Right ventricle myocardium inferior (tissue), 1 donor: ENCODE results near the gene ZNRF3. TPM values are rescaled to one million over a fixed set of nuclear protein-coding genes. Genes with fewer than 3 reads are reported as not detected.

Experiments
- ATAC-seq: fragments of 200-7000 bp; cut with Tn5 transposase; one replicate; pipeline ENCODE4 v1.9.1; 2020; ENCODE audit warnings: mild to moderate bottlenecking, moderate library complexity
- DNase-seq: peaks from one replicate; pipeline ENCODE4 v3.0.0; 2021; ENCODE audit errors: missing footprints
- intact Hi-C: fragments of 100-400 bp; cut with DNase I; formaldehyde crosslinking; loops from one replicate; pipeline ENCODE4 v1.11.0; 2022
- total RNA-seq: library from RNA; stranded (reverse); fragmentation: NEBNext Ultra II Directional; extraction: Animal tissue kit (Norgen Biotek cat#: 25700); gene quantifications from one replicate; pipeline ENCODE4 v1.2.1, GENCODE V29; 2021
- donor health status: DM: no; HTN: yes; CAD: no; lungs with severe emphysema.

The ZNRF3 gene
- total RNA-seq, 1 donor from 2014 or later, result 5.4 TPM

DNA sequence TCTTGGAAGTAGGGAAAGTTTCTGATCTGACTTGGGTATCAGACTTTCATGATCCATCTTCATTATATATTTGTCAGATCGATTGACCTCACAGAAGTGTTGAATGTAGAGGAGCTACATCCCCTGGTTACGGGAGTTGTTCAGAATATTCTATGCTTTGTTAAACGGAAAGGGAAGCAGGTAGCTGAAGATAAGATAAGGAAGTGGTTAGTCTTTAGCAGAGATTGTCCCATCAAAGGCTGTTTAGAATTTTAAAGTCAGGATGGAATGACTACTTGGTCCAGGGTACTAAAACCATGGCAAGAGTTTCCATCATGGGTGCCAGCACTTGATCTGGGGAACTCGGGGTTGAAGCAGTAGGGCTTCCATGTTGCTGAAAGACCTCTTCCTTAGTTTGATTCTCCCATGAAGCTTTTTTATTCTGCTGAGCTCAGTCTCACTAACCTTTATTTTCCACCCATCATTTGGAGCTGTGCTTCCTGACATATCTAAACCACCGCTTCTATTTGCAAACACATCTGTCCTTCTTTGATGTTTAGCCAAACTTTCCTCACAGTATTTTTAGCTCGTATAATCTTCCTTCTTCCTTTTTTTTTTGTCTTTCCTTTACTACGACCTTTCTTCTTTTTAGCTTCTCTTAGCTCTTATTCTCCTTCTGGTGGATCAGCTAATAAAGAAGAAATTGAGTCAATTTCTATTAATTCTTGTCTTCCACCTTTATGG is 182.3 kb downstream of the ZNRF3 start:
- ATAC-seq (no peak), DNase-seq (no peak)
- intact Hi-C loops, result no loop called here

DNA sequence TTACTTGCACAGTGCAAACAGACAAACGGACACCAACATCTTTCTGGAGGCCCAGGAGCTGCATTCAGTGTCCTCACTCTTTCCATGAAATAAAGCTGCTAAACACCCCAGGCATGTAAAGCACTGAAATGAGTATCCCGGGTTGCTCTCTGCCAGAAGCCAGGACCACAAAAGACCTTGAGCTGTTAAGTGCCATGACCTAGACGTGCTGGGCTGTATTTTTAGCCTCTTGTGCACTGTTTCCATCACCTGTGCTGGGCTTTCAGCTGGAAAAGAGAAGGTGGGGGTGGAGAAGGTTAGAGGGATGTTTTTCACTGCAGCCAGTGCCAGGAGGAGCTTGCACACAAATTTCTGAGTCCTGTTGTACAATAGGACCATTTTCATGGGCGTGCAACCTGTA is 186.1 kb downstream of the ZNRF3 start:
- intact Hi-C loops, result no loop called here
- ATAC-seq, result no peak

DNA sequence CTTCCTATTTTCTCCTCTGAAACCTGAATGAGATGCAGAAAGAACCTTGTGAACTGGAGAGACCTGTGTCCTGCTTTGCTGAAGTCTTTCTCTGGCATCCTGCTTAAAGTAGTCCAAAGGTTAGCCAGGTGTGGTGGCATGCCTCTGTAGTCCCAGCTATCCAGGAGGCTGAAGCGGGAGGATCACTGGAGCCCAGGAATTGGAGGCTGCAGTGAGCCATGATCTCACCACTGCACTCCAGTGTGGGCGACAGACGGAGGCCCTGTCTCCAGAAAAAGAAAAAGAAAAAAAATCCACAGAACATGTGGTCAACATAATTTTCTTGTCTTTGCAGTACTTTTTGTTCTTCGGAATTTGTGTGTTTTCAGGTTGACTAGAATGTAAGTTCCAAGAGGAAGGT is 187.1 kb downstream of the ZNRF3 start:
- intact Hi-C loops, result loop anchor here (10.0 kb wide), 1 partner anchor 194 kb away; the partner anchor contains the start of genes EWSR1 and RHBDD3
- no peak for ATAC-seq
- DNase-seq, result no peak

More for the DNA sequence above, 186.1 kb downstream of the ZNRF3 start:
- DNase-seq, result no peak

DNA sequence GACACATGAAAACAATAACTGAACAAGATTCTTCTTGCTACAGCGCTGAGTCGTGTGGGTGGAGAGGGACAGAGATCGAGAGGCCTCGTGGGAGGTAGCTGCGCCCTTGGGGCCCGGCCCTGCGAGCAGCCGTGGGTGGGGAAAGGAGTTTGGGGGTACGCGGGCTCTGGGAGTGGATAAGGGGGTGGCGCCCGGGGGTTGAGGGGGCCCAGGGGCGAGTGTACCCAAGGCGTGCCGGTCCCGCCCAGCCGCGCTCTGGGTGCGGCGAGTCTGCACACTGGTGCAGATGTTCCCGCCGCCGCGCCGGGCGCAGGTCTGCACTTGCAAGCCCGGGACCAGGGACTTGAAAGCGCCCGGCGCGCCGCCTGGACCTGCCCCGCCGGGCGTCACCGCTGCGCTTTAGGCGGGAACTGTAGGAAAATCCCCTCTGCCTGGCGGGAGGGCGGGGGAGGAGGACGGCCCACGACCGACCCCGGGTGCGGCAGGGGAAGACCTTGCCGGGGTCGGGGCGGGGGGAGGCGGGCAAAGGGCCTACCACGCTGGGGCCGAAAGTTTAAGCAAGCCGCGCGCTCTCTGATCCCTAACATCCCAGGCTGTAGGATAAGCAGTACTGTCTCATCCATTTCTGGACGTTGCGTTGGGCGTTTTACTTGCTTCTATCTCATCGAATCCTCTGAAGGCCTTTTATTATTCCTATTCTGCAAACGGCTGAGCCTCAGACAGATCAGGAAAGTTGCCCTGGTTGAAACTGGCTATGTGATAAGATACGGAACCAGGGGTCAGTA is 188.1 kb downstream of the ZNRF3 start:
- intact Hi-C loops, result loop anchor here (10.0 kb wide), 1 partner anchor 193 kb away; the partner anchor contains the start of genes EWSR1 and RHBDD3
- DNase-seq, result peak; percentile 76
- ATAC-seq, result peak; percentile 18

DNA sequence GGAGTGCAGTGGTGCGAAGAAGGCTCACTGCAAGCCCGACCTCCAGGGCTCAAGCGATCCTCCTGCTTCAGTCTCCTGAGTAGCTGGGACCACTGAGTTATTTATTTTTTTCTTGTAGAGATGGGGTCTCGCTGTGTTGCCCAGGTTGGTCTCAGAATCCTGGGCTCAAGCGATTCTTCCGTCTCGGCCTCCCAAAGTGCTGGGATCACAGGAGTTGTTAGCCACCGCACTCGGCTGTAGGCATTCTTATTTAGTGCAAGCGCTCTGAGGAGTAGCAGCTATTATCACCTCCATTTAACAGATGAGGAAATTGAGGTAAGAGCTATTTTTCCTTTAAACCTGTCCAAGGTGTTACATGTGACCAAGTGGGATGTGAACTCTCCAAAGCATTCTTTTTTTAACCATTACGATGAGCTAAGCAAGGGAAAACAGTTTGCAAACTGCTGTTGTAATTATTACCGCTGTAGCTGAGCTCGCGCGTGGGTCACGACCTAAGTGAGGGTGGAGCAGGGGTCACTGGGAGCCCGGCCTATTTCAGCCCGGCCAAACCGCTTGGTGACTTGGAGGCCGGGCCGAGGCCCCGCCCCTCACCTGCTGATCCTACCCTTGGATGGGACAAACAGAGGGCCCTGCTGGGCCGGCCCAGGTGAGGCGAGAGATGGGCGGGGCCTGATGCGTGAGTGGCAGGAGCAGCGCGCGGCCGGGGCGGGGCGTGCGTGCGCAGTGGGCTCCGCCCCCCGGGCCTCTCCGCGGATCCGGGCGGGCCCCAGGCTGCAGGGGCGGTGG is 189.0 kb downstream of the ZNRF3 start:
- intact Hi-C loops, result loop anchor here (10.0 kb wide), 1 partner anchor 192 kb away; the partner anchor contains the start of genes EWSR1 and RHBDD3
- peak; percentile 94 for ATAC-seq
- DNase-seq, result peak; percentile 94

DNA sequence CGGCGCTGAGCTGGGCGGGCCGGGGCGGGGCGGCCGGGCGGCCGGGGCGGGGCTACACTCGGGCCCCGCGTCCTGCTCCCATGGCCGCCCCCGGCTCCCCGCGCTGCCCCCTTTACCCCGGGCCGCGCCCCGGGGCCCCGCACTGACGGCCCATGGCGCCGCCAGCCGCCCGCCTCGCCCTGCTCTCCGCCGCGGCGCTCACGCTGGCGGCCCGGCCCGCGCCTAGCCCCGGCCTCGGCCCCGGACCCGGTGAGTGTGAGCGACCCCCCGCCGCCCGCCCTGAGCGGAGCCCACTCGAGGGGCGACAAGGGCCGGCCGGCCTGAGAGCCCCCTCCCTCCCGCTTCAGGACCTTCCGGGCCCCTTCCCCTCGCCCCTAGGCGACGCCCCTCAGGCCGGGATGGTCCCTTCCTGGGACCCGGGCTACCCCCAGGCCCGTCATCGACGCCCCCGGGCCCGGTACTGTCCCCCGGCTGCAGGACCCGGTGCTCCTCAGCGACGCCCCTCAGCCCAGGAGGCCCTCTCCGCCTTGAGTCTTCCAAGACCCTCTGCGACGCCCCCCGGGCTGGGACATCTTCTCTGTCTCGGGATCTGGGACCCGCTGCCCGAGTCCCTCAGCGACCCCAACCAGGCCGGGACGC is 189.7 kb downstream of the ZNRF3 start, which contains the start of gene KREMEN1:
Gene KREMEN1, plus strand, starts transcription at position 57 of the 639 bp plus-strand sequence. Its CDS starts 96 bp downstream, at position 153.
- peak; percentile 6 for ATAC-seq
- intact Hi-C loops, result loop anchor here (10.0 kb wide), 1 partner anchor 192 kb away; the partner anchor contains the start of genes EWSR1 and RHBDD3
- DNase-seq, result no peak

DNA sequence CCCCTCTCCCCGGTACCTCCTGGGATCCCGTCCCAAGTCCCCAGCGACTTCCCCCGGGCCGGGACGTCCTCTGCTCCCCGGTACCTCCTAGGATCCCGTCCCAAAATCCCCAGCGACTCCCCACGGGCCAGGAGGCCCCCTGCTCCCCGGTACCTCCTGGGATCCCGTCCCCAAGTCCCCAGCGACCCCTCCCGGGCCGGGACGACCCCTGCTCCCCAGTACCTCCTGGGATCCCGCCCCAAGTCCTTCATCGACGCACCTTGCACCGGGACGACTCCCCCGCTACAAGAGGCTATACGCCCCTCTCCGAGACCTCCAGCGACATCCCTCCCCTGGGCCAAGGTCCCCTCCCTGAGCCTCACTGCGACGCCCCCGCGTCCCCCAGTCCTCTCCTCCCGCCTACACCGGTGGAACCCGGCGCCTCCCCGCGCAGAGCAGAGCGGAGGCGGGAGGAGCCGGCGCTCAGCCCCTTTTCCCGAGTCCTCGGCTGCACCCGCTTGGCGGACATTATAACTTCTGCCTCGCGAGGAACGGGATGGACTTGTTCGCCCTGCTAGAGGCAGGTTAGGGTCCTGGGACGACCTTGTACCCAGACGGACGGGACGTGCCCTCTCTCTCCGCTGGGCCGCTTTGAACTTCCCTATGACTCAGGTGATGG is 190.4 kb downstream of the ZNRF3 start:
- intact Hi-C loops, result loop anchor here (10.0 kb wide), 1 partner anchor 191 kb away; the partner anchor contains the start of genes EWSR1 and RHBDD3
- DNase-seq, result peak; percentile 82
- peak; percentile 66 for ATAC-seq

DNA sequence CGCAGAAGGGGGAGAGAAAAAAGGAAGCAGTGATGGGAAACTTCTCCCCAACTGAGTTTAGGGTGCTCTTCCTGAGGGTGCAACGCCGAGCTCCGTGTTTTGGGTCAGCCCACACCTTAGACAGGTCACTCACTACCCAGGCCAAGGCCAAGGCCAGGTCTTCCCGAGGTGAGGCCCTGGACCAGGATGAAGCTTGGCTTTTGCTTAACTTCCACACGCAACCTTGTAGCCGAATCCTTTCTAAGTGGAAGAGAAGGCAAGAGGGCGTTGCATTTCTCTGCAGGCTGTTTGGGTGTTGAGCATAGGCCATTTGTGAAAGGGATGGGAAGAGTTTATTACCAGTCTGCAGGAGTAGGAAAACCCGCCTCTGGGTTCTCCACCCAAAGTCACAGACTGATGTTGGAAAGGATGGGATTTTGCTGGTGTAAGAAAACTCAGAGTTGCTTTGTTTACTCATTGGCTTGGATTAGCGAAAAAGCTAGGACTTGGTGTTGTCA is 191.0 kb downstream of the ZNRF3 start:
- no peak for ATAC-seq
- intact Hi-C loops, result loop anchor here (10.0 kb wide), 1 partner anchor 190 kb away; the partner anchor contains the start of genes EWSR1 and RHBDD3
- DNase-seq, result no peak

DNA sequence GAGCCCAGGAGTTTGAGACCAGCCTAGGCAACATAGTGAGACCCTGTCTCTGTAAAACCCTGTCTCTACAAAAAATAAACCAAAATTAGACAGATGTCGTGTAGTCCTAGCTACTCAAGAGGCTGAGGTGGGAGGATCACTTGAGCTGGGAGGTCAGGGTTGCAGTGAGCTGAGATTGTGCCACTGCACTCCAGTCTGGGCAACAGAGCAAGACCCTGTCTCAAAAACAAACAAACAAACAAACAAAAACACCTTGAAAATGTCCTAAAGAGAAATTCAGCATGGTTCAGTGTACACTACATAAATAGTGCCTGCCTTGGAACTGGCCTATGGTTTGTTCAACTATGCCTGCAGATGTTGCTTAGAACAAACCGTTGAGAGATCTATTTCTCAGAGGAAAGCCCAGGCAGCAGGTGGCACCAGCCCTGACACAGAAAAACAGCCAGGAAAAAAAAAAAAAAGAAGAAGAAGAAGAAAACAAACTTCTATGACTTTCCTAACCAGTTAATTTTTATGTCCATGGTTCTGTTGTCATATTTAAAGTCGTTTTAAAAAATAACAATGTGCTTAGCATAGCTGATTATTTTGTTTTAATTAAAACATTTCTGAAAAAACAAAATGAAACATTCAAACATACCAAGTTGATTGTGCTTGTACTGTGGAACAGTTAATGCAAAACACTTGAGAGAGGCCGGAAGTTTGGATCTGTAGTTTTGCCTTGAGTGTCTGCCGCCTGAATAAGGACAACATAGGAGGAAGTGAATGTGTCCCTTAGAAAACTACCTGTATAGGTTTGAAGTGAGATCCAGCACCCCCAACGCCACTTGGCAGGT is 194.9 kb downstream of the ZNRF3 start:
- intact Hi-C loops, result loop anchor here (10.0 kb wide), 1 partner anchor 187 kb away; the partner anchor contains the start of genes EWSR1 and RHBDD3
- ATAC-seq (no peak), DNase-seq (no peak)

DNA sequence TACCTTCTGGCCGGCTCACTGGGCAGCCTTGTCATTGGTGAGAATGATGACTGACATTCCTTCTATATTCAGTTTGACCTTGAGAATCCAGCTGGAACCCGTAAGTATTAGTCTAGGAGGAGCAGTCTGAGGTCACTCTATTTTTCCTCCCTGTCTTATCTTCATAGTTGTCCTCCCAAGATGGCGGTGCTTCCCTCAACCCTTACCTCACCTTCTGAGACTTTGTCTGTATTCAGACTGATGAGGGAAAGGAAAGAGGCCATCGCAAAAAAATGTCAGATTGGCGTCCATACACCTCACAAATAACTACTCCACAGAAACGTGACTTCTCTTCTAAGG is 195.5 kb downstream of the ZNRF3 start:
- no peak for ATAC-seq
- no peak for DNase-seq
- intact Hi-C loops, result loop anchor here (10.0 kb wide), 1 partner anchor 186 kb away; the partner anchor contains the start of genes EWSR1 and RHBDD3

DNA sequence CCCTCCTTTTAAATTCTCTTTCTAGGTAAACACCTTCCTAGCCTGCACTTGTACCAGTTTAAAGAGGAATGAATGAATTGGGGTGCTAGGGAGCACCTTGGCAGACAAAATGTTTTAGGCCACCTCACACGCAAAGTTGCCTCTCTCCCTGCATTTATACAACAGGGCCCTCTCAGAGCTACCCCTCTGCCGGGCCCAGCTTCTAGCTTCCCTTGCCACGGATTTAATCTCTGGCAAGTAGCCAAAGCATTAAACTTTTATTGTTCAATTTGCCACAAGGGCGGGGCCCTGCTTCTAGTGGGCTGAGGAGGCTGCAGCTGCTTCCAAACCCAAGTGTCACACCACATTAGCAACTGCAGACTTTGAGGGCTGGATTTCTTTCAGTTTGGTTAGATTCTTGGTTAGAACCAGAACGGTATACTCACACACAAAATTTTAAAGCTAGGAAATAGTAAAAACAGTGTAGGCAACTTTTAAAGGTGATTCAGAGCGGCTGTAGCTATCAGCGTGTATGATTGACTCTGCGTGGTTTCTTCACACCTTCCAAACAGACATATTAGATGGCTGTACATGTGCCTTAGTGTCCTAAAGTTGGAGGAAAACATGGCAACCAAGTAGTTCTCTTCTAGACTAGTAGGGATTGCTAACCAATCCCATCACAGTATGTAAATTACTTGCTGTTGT is 196.0 kb downstream of the ZNRF3 start:
- intact Hi-C loops, result loop anchor here (10.0 kb wide), 1 partner anchor 185 kb away; the partner anchor contains the start of genes EWSR1 and RHBDD3
- DNase-seq (no peak), ATAC-seq (no peak)

DNA sequence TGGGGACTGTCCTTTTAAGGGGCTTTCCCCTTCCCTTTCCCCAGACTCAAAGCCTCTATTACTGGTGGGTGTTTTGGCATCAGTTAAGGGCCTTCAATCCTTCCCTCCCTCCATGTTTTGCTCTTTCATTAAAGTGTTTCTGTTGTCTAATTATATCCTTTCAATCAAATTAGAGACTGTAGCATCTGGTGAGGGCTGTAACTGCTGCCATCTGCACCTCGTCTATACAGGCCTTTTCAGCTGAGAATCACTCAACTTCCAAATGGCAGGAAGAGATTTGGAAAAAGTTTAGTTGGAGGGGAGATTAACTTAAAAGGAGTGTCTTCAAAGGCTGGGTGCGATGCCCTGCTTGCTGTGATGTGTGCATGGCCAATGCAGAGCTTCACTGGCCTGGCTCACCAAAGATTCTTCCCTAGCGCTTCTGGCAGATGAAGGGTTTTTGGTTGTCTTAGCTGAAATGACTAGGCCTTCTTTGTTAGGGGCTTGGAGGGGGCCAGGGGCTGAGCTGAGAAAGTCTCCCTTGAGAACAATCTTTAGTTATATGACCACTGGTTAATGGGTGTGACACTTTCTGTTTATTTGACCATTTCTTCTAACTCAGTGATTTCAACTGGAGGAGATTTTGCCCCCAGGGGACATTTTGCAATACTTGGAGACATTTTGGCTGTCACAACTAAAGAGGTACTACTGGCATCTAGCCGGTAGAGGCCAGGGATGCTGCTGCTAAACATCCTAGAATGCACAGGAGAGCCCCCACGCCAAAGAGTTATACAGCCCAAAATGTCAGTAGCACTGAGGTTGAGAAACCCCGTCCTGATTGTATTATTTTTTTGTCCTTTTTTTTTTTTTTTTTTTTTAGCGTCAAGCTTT is 197.0 kb downstream of the ZNRF3 start:
- DNase-seq (no peak), ATAC-seq (peak; percentile 55)
- intact Hi-C loops, result no loop called here

DNA sequence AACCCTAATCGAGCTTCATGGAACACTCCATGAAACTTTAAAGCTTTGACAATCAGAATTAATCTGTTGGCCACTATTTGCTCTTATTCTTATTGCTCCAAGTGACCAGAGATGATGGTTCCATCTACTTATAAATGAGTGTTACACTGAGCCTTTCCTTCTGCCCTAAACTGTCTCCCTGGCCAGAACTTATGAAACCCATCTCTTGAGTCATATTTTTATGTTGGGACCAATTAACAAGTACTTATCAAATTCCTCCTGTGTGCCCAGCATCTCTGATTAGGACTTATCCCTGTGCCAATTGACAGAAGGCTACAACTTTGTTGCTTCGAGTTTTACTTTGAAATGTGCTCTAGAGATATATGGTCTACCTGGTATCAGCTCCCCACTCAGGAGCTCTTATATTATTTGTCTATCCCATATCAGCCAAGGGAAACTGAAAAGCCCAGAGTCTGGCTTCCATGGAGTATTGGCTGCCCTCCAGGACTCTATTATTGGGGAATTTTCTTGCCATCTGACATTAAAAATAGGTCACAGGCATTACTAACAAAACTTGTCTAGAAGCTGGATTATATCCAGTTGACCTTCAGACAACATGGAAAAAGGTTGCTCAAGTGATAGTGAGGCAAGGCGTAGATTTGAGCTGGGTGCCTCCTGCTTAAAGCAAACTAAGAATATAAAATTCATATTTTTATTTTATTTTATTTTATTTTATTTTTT is 198.3 kb downstream of the ZNRF3 start:
- ATAC-seq, result peak; percentile 58
- DNase-seq, result no peak
- intact Hi-C loops, result no loop called here

DNA sequence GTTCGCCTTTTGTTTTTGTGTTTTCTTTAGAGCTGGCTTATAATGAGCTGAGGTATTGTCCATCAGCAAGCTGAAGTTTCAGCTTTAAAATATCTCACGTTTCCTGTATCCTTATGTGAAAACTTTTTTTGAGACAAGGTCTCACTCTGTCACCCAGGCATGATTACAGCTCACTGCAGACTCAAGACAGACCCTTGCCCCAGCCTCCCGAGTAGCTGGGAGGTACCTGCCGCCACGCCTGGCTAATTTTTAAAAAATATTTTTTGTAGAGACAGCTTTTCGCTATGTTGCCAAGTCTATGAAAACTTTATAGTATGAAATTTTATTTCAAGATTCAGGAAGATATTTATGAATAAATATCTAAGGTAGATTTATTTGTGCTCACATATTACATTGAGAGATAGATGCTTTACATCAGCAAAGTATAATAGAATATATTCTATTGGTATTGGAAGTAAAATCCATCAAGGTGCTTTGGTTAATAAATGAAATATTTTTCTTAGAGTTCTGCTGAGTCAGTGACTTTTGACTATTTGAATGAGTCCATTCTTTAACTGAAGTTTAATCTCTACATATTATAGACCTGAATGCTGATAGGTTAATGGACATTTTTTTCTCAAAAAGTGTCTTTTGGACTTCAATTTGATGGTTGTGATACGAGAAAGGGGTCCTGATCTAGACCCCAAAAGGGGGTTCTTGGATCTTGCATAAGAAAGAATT is 199.6 kb downstream of the ZNRF3 start:
- intact Hi-C loops, result no loop called here
- DNase-seq, result no peak
- ATAC-seq, result no peak
